Dendritic cell treated with granulocyte-macrophage colony-stimulating factor and Interleukin-4, amounts not matched to agents 40 ng/mL and 50 ng/mL, for 4 days (primary cell): ENCODE measurements around the gene ZNF764.
"Not testable (repeated sequence)": the region's sequence is repeated elsewhere in the genome, so short reads cannot be mapped to it uniquely, and the experiment has no call there.

Experiments
- H3K27ac Mint-ChIP-seq: one replicate; pipeline ENCODE4 v1.8.0; 2022; ENCODE audit warnings: mild to moderate bottlenecking, mixed read lengths
- H3K27me3 Mint-ChIP-seq: one replicate; pipeline ENCODE4 v1.8.0; 2022; ENCODE audit warnings: mild to moderate bottlenecking, mixed read lengths
- H3K36me3 Mint-ChIP-seq: one replicate; pipeline ENCODE4 v1.8.0; 2022; ENCODE audit warnings: low read depth, mixed read lengths
- H3K4me1 Mint-ChIP-seq: one replicate; pipeline ENCODE4 v1.8.0; 2022; ENCODE audit warnings: low read depth, mixed read lengths
- H3K4me3 Mint-ChIP-seq: one replicate; pipeline ENCODE4 v1.8.0; 2022; ENCODE audit warnings: mild to moderate bottlenecking, moderate library complexity, mixed read lengths
- H3K9me3 Mint-ChIP-seq: one replicate; pipeline ENCODE4 v1.8.0; 2022; ENCODE audit warnings: mixed read lengths
- intact Hi-C: fragments of 100-400 bp; cut with micrococcal nuclease; formaldehyde crosslinking; loops from one replicate; pipeline ENCODE4 v1.15.0; 2022

Gene ZNF764

DNA sequence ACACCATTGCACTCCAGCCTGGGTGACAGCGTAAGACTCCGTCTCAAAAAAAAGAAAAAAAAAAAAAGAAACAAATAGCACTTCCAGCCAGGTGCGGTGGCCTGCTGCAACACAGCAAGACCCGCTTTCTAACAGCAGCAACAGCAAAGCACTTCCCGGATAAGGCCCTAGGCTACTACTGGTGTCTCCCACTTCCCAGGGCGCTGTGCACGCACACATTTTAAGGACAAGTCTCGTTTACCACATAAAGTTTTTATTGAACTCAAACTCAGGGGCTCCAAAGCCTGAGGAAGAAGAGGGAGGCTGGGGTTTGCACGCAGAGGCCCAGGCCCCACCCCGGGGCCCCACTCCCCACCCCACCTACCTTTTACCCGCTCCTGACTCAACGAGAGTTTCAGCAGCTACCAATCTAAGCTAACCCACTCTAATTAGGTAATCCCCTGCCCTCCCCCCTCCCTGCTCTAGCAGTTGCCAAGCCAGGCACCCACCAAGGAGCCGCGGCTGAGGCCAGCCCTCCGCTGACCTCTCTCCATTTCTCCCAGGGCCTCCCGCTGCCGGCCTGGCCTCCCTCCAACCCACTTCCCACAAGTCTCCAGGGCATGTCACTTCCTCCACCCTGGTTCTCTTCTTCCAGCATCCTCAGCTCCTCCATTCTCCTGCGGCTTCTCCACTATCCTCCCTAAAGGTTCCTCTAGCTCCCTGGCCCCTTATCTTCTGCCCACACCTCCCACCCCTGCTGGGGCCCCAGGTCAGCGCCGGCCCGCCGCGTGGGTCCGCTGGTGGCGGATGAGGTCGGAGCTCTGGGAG is 34.2 kb downstream of the ZNF764 start:
- H3K4me1 Mint-ChIP-seq, result peaks cover 42% of the 10 kb centered on the region
- intact Hi-C loops, result no loop called here
- H3K9me3 Mint-ChIP-seq, result no peaks in the 10 kb centered on the region
- H3K4me3 Mint-ChIP-seq, result no peak overlapping the region
- peaks cover 58% of the 10 kb centered on the region for H3K36me3 Mint-ChIP-seq
- no peak overlapping the region for H3K27ac Mint-ChIP-seq
- H3K27me3 Mint-ChIP-seq, result no peaks in the 10 kb centered on the region

GRCh38 chr16:30522702-30523463 is 35.3 kb downstream of the ZNF764 start:
- H3K4me3 Mint-ChIP-seq, intact Hi-C loops, H3K9me3 Mint-ChIP-seq, H3K27me3 Mint-ChIP-seq, H3K27ac Mint-ChIP-seq: not testable (repeated sequence)
- H3K36me3 Mint-ChIP-seq, result peaks cover 69% of the 10 kb centered on the region
- peaks cover 31% of the 10 kb centered on the region for H3K4me1 Mint-ChIP-seq

DNA sequence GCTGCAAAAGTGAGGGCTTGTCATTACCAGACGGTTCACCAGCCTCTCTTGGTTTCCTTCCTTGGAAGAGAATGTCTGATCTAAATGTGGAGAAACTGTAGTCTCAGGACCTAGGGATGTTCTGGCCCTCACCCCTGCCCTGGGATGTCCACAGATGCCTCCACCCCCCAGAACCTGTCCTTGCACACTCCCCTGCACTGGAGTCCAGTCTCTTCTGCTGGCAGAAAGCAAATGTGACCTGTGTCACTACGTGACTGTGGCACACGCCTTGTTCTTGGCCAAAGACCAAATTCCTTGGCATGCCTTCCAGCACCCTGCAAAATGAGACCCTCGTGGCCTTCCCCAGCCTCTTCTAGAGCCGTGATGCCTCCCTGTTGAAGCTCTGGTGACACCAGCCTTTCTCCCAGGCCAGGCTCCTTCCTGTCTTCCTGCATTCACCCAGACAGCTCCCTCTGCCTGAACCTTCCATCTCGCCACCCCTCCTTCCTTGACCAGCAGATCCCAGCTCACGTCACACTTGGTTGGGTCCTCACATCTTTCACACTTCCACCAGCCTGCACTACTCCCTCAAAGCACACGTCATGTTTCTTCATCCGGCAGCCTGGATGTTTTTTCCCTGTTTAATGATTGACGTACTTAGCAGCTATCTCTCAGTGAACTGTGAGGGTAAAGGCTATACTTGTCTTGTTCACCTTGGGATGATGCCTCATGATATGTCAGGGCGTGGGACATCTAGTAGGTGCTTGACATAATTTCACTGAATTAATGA is 36.1 kb downstream of the ZNF764 start:
- H3K36me3 Mint-ChIP-seq, result peaks cover 77% of the 10 kb centered on the region
- H3K4me3 Mint-ChIP-seq, result no peak overlapping the region
- intact Hi-C loops, result no loop called here
- peaks cover 24% of the 10 kb centered on the region for H3K4me1 Mint-ChIP-seq
- peak overlapping the region; percentile 1 for H3K27ac Mint-ChIP-seq
- H3K9me3 Mint-ChIP-seq, result no peaks in the 10 kb centered on the region
- no peaks in the 10 kb centered on the region for H3K27me3 Mint-ChIP-seq

DNA sequence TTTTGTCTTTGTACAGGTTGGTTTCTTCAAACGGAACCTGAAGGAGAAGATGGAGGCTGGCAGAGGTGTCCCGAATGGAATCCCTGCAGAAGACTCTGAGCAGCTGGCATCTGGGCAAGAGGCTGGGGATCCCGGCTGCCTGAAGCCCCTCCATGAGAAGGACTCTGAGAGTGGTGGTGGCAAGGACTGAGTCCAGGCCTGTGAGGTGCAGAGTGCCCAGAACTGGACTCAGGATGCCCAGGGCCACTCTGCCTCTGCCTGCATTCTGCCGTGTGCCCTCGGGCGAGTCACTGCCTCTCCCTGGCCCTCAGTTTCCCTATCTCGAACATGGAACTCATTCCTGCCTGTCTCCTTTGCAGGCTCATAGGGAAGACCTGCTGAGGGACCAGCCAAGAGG is 36.7 kb downstream of the ZNF764 start:
- Mint-ChIP-seq H3K4me3 (no peak overlapping the region), H3K4me1 (peaks cover 24% of the 10 kb centered on the region), H3K27ac (no peak overlapping the region), H3K9me3 (no peaks in the 10 kb centered on the region), H3K36me3 (peaks cover 83% of the 10 kb centered on the region), H3K27me3 (no peaks in the 10 kb centered on the region)
- intact Hi-C loops, result no loop called here

GRCh38 chr16:30519120-30520049 is 38.8 kb downstream of the ZNF764 start:
- Mint-ChIP-seq H3K27me3 (no peaks in the 10 kb centered on the region), H3K9me3 (no peaks in the 10 kb centered on the region), H3K27ac (no peak overlapping the region), H3K4me1 (peaks cover 8% of the 10 kb centered on the region), H3K36me3 (peaks cover 88% of the 10 kb centered on the region), H3K4me3 (no peak overlapping the region)
- intact Hi-C loops, result no loop called here

DNA sequence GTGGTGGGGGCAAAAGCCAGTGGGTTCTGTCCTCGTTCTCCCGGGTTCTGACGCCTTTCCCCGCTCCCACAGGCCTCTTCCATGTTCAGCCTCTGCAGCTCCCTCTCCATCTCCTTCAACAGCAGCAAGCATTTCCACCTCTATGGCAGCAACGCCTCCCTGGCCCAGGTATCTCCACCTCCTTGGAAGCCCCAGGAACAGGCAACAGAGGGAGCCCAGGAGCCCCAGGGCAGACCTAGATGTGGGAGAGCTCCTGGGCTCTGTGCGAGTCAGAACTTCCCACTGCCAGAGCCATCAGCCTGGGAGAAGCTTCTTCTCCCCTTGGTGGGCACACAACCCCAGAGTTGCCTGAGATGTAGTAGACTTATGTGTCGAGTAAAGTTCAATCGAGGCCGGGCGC is 39.6 kb downstream of the ZNF764 start:
- no peaks in the 10 kb centered on the region for H3K27me3 Mint-ChIP-seq
- H3K27ac Mint-ChIP-seq, result no peak overlapping the region
- H3K36me3 Mint-ChIP-seq, result peaks cover 85% of the 10 kb centered on the region
- no peaks in the 10 kb centered on the region for H3K4me1 Mint-ChIP-seq
- no peaks in the 10 kb centered on the region for H3K9me3 Mint-ChIP-seq
- no peak overlapping the region for H3K4me3 Mint-ChIP-seq
- intact Hi-C loops, result no loop called here

- Mint-ChIP-seq H3K4me1 (no peaks in the 10 kb centered on the region), H3K4me3 (no peak overlapping the region), H3K36me3 (peaks cover 96% of the 10 kb centered on the region), H3K27ac (no peak overlapping the region), H3K9me3 (no peaks in the 10 kb centered on the region), H3K27me3 (no peaks in the 10 kb centered on the region)
- intact Hi-C loops, result no loop called here
Observed at GRCh38 chr16:30515275-30515674, 42.9 kb downstream of the ZNF764 start.

DNA sequence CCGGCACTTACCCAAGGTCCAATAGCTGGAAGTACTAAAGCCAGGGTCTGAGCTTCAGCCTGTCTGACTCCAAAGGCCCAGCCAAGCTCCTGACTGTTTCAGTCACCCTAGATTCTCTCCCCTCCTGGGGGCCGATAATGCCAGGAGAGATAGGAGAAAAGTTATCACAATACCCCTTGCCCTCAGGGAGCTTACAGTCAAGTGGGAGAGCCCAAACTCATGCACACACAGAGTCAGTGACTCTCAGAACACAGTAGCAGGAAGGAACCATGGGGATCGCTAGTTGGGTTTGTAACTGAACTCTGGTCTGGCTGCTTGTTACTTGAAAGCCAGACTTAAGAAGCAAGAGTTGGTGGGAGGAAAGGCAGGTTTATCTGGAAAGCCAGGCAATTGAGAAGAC is 46.7 kb downstream of the ZNF764 start:
- Mint-ChIP-seq H3K4me3 (no peak overlapping the region), H3K4me1 (no peaks in the 10 kb centered on the region), H3K36me3 (peaks cover 94% of the 10 kb centered on the region), H3K27ac (no peak overlapping the region), H3K9me3 (no peaks in the 10 kb centered on the region), H3K27me3 (no peaks in the 10 kb centered on the region)
- intact Hi-C loops, result no loop called here

- Mint-ChIP-seq H3K27ac (no peak overlapping the region), H3K27me3 (no peaks in the 10 kb centered on the region), H3K4me1 (no peaks in the 10 kb centered on the region), H3K4me3 (no peak overlapping the region), H3K9me3 (no peaks in the 10 kb centered on the region), H3K36me3 (peaks cover 93% of the 10 kb centered on the region)
- intact Hi-C loops, result no loop called here
Observed at GRCh38 chr16:30510376-30510938, 47.7 kb downstream of the ZNF764 start.

- Mint-ChIP-seq H3K27me3 (no peaks in the 10 kb centered on the region), H3K4me1 (no peaks in the 10 kb centered on the region), H3K36me3 (peaks cover 94% of the 10 kb centered on the region), H3K4me3 (no peak overlapping the region), H3K9me3 (no peaks in the 10 kb centered on the region), H3K27ac (peak overlapping the region; percentile 12)
- intact Hi-C loops, result no loop called here
Observed at GRCh38 chr16:30509081-30509765, 49.0 kb downstream of the ZNF764 start.
